H54 (cell line): ENCODE data around the gene CNTN4.

Experiments used
- DNase-seq: peaks from one replicate; pipeline ENCODE4 v3.0.0; 2011; ENCODE audit warnings: low spot score, mixed read lengths; ENCODE audit not compliant: insufficient read length
- FAIRE-seq: peaks from 3 replicates; lab custom pipeline; 2011; peaks lifted over from hg19 to GRCh38; lab: Jason Lieb, UNC
- POLR2A ChIP-seq: IDR thresholded peaks from 2 replicates; pipeline ENCODE4 v1.6.1; 2011; ENCODE audit warnings: low read depth, mild to moderate bottlenecking, low read length

CNTN4 gene

DNA sequence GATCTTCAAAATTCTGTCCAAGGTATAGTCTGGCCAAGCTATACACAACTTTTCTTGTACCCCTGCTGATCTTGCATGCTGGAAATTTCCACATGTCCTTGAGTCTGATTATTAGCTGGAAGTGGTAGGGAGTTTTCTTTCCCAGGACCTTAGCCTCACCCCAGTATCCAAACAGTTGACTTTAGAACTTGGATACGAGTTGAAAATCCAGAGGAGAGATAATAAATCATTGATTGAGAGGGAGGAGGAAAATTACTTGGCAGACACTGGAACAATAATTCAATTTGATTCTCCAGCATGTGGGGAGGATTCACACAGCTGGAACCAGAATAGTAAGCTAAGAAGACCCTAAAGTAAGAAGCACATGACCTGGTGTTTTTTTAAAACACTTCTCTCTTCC lies 895.1 kb downstream of the CNTN4 start:
- FAIRE-seq: no peak
- no peak for DNase-seq
- TF ChIP-seq POLR2A: no peak

DNA sequence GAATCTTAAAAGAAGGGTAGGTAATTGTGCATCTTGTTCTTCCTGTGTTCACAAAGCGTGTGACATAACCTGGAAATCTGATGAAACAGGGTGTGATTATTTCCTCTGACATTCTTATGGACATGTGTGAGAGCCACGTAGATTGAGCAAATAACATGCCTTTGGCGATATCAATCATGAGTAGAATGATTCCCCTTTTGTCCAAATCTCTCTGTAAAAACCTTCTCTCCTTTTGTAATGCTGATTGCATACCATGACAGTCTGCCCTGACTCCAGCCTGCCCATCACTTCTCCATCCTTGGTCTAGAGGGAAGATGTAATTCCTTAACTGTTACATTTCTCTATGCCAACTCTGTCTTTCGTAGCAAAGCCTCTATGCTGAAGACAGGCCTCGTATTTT lies 896.5 kb downstream of the CNTN4 start:
- no peak for TF ChIP-seq POLR2A
- FAIRE-seq: no peak
- DNase-seq: no peak

DNA sequence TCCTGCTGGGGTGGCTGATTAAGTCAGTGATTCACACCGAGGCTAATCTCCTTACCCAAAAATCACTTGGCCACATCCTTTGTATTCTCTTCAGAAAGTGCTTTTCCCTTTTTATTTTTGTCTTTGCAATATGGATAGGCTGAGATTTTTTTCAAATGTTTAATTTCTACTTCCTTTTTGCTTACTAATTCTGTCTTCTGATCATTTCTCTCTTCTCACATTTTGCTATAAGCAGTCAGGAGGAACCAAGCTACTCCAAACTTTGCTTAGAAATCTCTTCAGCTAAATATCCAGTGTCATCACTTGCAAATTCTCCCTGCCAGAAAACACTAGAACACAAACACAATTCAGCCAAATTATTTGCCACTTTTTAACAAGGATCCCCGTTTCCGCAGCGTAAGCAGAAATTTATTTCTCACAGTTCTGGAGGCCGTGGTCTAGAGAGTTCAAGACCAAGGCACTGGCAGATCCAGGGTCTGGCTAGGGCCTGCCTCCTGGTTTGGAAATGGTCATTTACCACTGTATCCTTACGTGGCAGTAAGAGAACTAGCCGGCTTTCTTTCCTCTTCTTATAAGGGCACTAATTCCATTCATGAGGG lies 906.6 kb downstream of the CNTN4 start:
- TF ChIP-seq POLR2A: no peak
- DNase-seq (no peak), FAIRE-seq (no peak)

DNA sequence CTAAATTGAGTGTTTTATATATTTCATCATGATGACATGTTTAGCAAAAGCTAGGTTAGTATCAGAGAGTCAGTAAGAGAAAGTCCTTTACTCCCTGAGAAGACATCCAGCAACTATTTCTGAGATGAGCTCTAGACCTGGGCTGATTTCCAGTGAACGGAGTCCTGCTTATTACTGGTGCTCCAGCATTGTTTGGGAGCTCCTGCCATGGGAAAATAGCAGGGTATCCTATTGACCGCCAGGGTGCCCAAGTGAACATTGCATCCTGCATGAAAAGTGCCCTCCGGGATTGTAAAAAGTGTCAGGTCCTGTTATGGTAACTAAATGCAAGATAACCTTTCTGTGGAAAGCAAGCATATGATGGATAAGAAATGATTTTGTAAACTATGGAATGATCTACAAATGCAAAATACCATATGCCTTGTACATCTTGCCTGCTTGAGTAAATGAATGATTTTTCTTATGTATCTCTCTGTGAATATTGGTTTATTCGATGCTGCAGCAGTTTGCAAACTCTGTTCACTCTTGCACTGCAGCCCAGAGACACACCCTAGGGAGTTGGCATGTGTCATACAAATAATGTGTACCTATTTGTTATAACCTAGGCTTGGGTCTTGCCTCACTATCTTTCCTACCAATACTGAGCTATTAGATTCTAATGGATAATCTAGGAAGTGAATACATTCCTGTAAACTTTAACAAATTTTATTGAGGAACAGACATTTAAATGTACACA lies 914.8 kb downstream of the CNTN4 start:
- TF ChIP-seq POLR2A: no peak
- DNase-seq (no peak), FAIRE-seq (no peak)

DNA sequence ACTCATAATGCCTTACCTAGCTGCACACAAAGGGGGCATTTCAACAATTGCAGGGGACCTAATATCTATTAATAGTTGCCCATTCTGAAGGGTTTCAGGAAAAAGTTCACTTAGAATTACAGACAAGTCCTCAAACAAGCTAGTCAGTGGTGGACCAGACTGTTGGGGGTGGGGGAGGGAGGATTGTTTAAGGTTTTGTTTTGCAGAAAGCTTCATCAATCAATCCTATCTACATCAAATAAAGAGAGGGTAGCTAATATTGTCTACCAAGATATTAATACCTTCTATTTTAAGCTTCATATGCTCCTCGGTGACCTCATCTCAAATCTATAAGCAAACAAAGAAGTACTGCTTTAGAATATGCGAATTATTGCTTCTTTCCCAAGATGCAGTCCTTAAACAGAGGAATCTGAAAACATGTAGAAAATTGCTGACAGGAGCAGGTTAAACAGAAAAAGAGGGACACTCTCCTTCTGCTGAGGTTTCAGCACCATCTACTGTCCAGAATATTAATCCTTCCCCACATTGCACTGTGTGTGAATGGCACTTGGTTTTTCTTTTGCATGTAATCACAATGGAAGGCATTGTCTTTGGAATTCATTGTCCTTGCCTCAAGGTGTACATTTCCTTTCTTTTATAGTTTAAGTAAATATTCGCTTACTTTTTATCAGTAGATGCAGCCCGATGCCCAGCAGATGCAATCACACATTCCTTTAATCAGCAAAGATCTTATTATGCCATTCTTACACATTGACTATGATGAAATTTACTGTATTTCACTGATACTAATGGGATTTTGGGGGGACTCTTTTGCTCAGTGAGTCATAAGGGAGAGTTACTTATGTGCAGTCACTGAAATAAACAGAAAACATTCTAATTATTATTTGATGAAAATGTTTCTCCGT lies 916.8 kb downstream of the CNTN4 start:
- FAIRE-seq: no peak
- no peak for TF ChIP-seq POLR2A
- no peak for DNase-seq

DNA sequence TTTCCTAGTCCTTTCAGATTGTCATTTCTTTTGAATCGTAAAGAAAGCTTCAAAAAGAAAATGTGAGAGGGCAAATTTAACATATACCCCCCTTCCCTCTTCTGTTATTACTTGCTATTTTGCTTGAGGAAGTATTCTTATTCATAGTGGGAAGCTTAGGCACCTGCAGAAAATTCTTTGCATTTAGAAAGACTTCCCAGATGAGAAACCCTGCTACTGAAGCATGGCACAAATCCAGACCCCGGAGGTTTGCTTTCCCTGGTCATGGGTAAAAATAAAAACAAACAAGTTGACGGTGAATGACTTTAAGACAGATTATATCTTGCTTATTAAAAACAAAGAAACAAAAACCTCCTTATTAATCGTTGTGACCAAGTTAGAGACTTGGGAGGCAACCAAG lies 917.6 kb downstream of the CNTN4 start:
- no peak for TF ChIP-seq POLR2A
- FAIRE-seq: no peak
- DNase-seq: no peak

DNA sequence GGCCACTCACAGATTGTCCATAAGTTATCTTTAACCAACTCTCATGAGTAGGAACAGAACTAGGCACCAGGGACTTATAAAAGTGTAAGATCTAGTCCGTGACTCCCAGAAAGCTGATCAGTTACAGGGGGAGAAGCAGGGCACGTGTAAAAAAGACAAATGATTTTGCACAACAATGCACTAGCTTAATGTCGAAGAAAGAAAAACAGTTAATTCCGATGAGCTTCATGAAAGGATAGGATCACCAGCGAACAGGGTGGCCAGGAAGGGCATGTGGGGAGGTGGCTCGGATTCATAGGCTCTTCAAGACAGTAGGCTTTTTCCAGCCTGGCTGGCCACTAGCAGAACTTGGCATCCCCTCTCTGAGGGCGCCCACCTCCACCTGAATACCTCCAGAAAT lies 921.5 kb downstream of the CNTN4 start:
- FAIRE-seq (no peak), DNase-seq (no peak)
- no peak for TF ChIP-seq POLR2A

DNA sequence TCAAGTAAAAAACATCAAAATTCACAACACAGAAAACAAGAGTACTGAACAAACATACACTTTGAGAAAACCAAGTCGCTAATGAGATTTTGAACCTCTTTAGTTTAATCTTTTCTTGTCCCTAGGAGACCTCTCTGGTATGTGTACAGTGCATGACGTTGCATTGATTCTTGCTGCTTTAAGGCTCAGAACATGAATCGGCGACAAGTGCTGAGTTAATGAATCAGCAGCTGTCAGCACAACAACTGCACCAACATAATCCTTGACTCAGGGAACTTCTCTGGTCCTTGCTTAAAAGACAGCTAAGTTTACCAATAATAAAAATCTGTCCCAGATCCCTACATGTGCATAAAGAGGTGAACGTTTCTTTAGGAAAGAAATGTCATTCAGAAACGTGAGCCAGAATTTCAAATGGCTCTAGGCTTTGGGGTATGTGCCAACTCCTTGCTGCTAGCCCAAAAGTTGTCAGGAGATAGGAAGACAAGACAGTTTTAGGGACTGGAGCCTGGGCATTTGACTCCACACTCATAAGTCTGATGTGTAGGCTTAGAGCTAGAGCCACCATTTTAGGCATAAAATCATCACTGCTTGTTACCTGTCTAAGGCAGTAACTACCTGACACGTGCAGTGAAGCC lies 924.6 kb downstream of the CNTN4 start:
- no peak for DNase-seq
- no peak for FAIRE-seq
- TF ChIP-seq POLR2A: no peak

DNA sequence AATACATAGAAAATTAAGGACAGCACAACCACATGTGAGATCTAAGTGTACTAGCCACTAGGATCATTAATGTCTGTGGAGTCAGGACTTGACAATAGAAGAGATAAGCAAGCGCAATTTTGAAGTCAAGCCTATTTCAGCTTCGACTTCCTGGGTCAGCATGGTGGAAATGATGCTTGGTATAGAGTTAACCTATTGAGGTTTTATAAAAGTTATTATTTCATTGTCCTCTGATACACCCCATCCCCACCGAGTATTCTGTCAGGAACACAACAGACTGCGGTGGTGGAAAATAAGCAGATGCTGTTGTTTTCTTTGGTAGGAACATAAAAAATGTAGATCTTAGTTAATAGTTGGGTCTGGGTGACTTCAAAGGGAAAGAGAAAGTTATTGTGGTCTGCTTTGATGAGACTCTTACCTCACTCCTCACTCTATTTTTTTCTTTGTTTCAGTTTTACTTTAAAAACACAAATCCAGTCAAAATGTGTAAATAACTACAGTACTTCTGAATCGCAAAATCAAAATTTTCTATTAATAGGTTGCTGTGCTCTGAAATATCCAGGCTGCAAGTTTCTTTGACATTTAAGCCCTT lies 929.4 kb downstream of the CNTN4 start:
- DNase-seq: no peak
- FAIRE-seq: no peak
- TF ChIP-seq POLR2A: no peak

DNA sequence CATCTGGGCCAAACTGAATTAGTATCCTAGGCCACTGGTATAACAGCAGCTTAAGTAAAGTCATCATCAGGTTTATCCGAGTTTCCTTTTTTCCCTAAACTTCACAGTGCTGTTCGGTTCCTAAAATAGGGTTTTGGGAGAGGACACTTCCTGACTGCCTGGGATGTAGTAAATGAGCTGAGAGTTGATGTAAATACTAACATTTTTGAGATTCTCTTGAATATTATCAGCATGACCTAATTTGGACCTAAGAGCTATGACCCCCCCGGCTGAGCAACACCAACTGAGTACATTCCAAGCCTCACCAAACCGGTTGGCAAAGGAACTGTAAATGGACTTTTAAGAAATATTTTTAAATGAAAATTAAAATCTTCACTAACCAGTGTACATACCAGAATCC lies 932.7 kb downstream of the CNTN4 start:
- DNase-seq (no peak), FAIRE-seq (no peak)
- no peak for TF ChIP-seq POLR2A

DNA sequence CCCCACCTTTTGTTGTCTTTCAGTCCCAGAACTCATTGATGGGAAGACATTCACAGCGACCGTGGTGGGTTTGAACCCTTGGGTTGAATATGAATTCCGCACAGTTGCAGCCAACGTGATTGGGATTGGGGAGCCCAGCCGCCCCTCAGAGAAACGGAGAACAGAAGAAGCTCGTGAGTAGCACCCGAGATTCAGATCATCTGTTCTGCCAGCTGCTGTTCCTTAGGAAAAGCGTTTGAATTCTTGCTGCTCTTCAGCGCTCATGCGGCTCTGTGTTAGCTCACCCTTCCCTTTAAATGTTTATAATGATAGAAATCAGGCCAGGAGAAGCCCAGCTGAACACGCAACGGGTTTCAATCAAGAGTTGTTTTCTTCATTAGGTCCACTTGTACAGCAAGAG lies 938.5 kb downstream of the CNTN4 start:
- TF ChIP-seq POLR2A: no peak
- DNase-seq (no peak), FAIRE-seq (no peak)

DNA sequence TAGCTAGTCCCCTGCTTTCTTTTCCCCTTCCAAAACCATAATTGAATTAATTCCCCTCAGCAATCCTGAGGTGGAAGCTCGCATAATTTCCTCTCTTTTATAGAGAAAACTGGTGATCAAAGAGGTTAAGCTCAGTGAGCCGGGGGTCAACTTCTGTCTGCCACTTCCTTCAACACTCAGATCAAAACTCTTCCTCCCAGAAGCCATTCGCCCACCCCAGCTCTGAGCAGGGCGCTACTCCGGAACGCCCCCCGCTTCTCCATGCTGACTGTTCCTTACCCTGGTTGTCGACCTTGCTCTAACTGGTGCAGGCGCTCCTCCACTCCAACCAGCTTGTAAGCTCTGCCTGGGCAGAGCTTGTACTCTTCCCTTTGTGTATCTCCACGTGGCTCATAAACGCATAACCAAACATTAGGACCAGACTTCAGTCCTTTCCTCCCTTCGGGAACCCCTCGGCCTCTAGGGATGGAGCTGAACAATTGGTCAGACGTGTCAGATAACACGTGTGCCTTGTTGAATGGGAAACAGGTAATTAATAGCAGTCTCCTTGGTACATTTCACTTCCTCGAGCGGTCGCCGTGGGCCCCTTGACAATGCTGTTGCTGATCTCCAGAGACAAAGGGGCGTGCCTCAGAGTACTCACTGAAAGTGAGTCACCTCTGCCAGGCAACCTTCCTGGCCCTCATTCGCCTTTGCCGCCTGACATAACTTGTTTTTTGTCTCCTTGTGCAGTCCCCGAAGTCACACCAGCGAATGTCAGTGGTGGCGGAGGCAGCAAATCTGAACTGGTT lies 939.7 kb downstream of the CNTN4 start:
- DNase-seq: peak; percentile 8
- FAIRE-seq: no peak
- no peak for TF ChIP-seq POLR2A

DNA sequence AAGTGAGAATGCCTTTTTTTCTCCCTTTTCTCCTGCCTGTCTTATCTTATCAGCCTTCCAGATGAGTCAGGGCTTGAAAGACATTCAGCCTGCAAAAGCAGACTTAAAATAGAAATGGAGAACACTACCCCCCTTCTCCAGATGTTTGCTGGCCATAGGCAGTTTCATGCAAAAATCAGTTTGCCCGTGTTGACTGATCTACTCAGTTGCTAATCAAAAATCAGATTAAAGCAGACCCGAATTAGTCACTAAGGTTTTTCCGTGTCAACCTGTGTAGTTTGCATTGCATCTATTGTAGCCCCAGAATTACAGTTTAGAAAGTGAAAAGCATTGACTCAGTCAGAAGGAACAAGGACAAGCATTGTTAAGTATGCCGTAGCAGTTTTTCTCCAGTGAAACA lies 955.3 kb downstream of the CNTN4 start:
- DNase-seq (no peak), FAIRE-seq (no peak)
- TF ChIP-seq POLR2A: no peak

DNA sequence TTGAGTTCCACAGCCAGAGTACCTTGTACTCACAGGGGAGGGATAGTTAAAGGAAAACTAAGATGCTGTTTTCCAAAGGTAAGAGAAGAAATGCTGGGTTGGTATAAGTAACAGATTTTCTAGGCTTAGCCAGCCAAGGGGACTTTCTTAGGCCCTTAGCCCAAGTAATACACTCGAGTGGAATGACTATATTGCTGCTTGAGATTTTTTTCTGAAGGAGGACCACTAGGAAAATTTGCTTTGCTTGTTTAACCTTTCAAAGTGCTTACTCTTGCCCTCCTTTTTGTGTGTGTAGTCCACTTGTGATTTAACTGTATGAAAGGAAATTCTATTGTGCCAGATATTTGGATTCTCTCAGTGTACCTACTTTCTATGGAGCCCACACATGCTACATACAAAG lies 961.0 kb downstream of the CNTN4 start:
- DNase-seq (no peak), FAIRE-seq (no peak)
- TF ChIP-seq POLR2A: no peak
